HG03103 (cell line): ENCODE measurements around the gene AP4M1.
A peak's percentile ranks its signal among the peaks of the same experiment; 100 is the strongest.

Experiments
- ATAC-seq: cut with Tn5 transposase; IDR thresholded peaks from one replicate; pipeline ENCODE4 v1.9.1; 2021; ENCODE audit warnings: low read depth; ENCODE audit not compliant: unreplicated experiment

Gene AP4M1

GRCh38 chr7:100107125-100107737, 5.8 kb downstream of the AP4M1 start:
- no peak for ATAC-seq

GRCh38 chr7:100107890-100108289, 6.4 kb downstream of the AP4M1 start:
- no peak for ATAC-seq

- ATAC-seq = no peak
These were observed 8.2 kb downstream of the AP4M1 start for GRCh38 chr7:100109521-100110163.

- ATAC-seq = no peak
These were observed 9.7 kb downstream of the AP4M1 start for GRCh38 chr7:100111156-100111555.

- ATAC-seq = no peak
These were observed 10.5 kb downstream of the AP4M1 start for GRCh38 chr7:100111914-100112313.

- ATAC-seq = no peak
These were observed 13.6 kb downstream of the AP4M1 start for GRCh38 chr7:100115026-100115425.

GRCh38 chr7:100118388-100119071, 17.1 kb downstream of the AP4M1 start:
- no peak for ATAC-seq

GRCh38 chr7:100119072-100119969, 17.9 kb downstream of the AP4M1 start, which contains the start of the genes CNPY4 and TAF6:
CNPY4 (plus strand) TSS chr7:100119634; CDS start chr7:100119745, 111 bp downstream.
TAF6 (minus strand) TSS chr7:100119358; CDS start chr7:100114209, 5,149 bp downstream.
- peak; percentile 62 for ATAC-seq

GRCh38 chr7:100119970-100120732, 18.7 kb downstream of the AP4M1 start:
- peak; percentile 30 for ATAC-seq

- ATAC-seq = no peak
These were observed 19.2 kb downstream of the AP4M1 start for GRCh38 chr7:100120733-100121036.

- ATAC-seq = no peak
These were observed 20.6 kb downstream of the AP4M1 start for GRCh38 chr7:100122067-100122466.

GRCh38 chr7:100122568-100122967, 21.1 kb downstream of the AP4M1 start:
- ATAC-seq = no peak

- ATAC-seq = no peak
These were observed 23.1 kb downstream of the AP4M1 start for GRCh38 chr7:100124301-100125230.

- ATAC-seq = peak; percentile 21
These were observed 24.9 kb downstream of the AP4M1 start for GRCh38 chr7:100126239-100126930.

GRCh38 chr7:100126931-100127865, 25.8 kb downstream of the AP4M1 start, which contains the start of gene MBLAC1:
MBLAC1 (plus strand) TSS chr7:100126967; CDS start chr7:100127396, 429 bp downstream.
- peak; percentile 61 for ATAC-seq

GRCh38 chr7:100127866-100128636, 26.6 kb downstream of the AP4M1 start:
- no peak for ATAC-seq

- ATAC-seq = no peak
These were observed 27.2 kb downstream of the AP4M1 start for GRCh38 chr7:100128637-100128963.
